Measurements from ENCODE around the gene ACTL8.

The ACTL8 gene

GRCh38 chr1:17755120-17755519 lies at the start of gene ACTL8:
TSS of gene ACTL8 (plus strand) at chr1:17755333. CDS start at chr1:17823009, 67,676 bp downstream.
- DNase-seq (ENCODE audit: low read depth): no peak

GRCh38 chr1:17706445-17706844 lies 48.7 kb upstream of the ACTL8 start:
- DNase-seq (ENCODE audit: low read depth): no peak

- DNase-seq (ENCODE audit: low read depth): no peak
Measured at GRCh38 chr1:17709981-17710380, 45.2 kb upstream of the ACTL8 start.

GRCh38 chr1:17710889-17711576 lies 44.1 kb upstream of the ACTL8 start:
- no peak for DNase-seq (ENCODE audit: low read depth)

- no peak for DNase-seq (ENCODE audit: low read depth)
Measured at GRCh38 chr1:17711577-17711910, 43.6 kb upstream of the ACTL8 start.

GRCh38 chr1:17711941-17712340 lies 43.2 kb upstream of the ACTL8 start:
- DNase-seq (ENCODE audit: low read depth): no peak

- no peak for DNase-seq (ENCODE audit: low read depth)
Measured at GRCh38 chr1:17713993-17714392, 41.1 kb upstream of the ACTL8 start.

- no peak for DNase-seq (ENCODE audit: low read depth)
Measured at GRCh38 chr1:17717594-17718535, 37.3 kb upstream of the ACTL8 start.

GRCh38 chr1:17719874-17720273 lies 35.3 kb upstream of the ACTL8 start:
- no peak for DNase-seq (ENCODE audit: low read depth)

GRCh38 chr1:17721444-17721843 lies 33.7 kb upstream of the ACTL8 start:
- no peak for DNase-seq (ENCODE audit: low read depth)

GRCh38 chr1:17723684-17724083 lies 31.4 kb upstream of the ACTL8 start:
- no peak for DNase-seq (ENCODE audit: low read depth)

- DNase-seq (ENCODE audit: low read depth): no peak
Measured at GRCh38 chr1:17724150-17724549, 31.0 kb upstream of the ACTL8 start.

- DNase-seq (ENCODE audit: low read depth): no peak
Measured at GRCh38 chr1:17725084-17725719, 29.9 kb upstream of the ACTL8 start.

GRCh38 chr1:17725811-17726582 lies 29.1 kb upstream of the ACTL8 start:
- DNase-seq (ENCODE audit: low read depth): no peak

GRCh38 chr1:17728123-17728712 lies 26.9 kb upstream of the ACTL8 start:
- DNase-seq (ENCODE audit: low read depth): no peak

- no peak for DNase-seq (ENCODE audit: low read depth)
Measured at GRCh38 chr1:17729248-17729647, 25.9 kb upstream of the ACTL8 start.

- DNase-seq (ENCODE audit: low read depth): no peak
Measured at GRCh38 chr1:17729909-17730308, 25.2 kb upstream of the ACTL8 start.

- no peak for DNase-seq (ENCODE audit: low read depth)
Measured at GRCh38 chr1:17731460-17731859, 23.7 kb upstream of the ACTL8 start.

- no peak for DNase-seq (ENCODE audit: low read depth)
Measured at GRCh38 chr1:17732475-17732874, 22.7 kb upstream of the ACTL8 start.

- DNase-seq (ENCODE audit: low read depth): no peak
Measured at GRCh38 chr1:17733661-17734060, 21.5 kb upstream of the ACTL8 start.

- DNase-seq (ENCODE audit: low read depth): no peak
Measured at GRCh38 chr1:17734609-17735008, 20.5 kb upstream of the ACTL8 start.

- no peak for DNase-seq (ENCODE audit: low read depth)
Measured at GRCh38 chr1:17735348-17735747, 19.8 kb upstream of the ACTL8 start.
